H1 (cell line): ENCODE results near the gene SSTR4. TPM values are rescaled to one million over a fixed set of nuclear protein-coding genes. Genes with fewer than 3 reads are reported as not detected.

Experiments
- ATF2 ChIP-seq: IDR thresholded peaks from 2 replicates; pipeline ENCODE4 v1.6.1; 2012; ENCODE audit warnings: low read length, inconsistent platforms
- HDAC2 ChIP-seq, 2 experiments: fragments of 300-600 bp in 1 of 2; sonication (generic) in 1 of 2; IDR thresholded peaks; 2 replicates each; pipeline ENCODE4 v1.6.1; 2011 to 2012; ENCODE audit warnings: low read depth in 2 of 2, low read length in 2 of 2, mild to moderate bottlenecking in 2 of 2, moderate library complexity in 2 of 2, borderline replicate concordance in 1 of 2, inconsistent platforms in 1 of 2
- TCF12 ChIP-seq: IDR thresholded peaks from 2 replicates; pipeline ENCODE4 v1.6.1; 2011; ENCODE audit warnings: low read depth, mild to moderate bottlenecking, low read length
- ZNF274 ChIP-seq: IDR thresholded peaks from 2 replicates; pipeline ENCODE4 v1.7.0; 2012; ENCODE audit warnings: low read length, borderline replicate concordance; ENCODE audit errors: extremely low read depth
- polyA plus RNA-seq, 7 experiments: library from polyadenylated mRNA; depleted of rRNA in 3 of 7; stranded (reverse) in 5 of 7; unstranded in 2 of 7; fragments of >200 nt in 5 of 7; fragments of 200-250 nt in 2 of 7; gene quantifications; 1 replicate in 5 of 7; 2 replicates in 1 of 7; 4 replicates in 1 of 7; pipeline versions ENCODE4 v1.2.1 to v1.2.3, GENCODE V29; 2011 to 2013; ENCODE audit warnings: missing spikeins in 2 of 7, mixed read lengths in 2 of 7
- total RNA-seq: library from RNA; stranded (reverse); fragmentation: NEBNext Ultra II Directional; extraction: Animal tissue kit (Norgen Biotek cat#: 25700); gene quantifications from 2 replicates; pipeline ENCODE4 v1.2.1, GENCODE V29; 2021

SSTR4 gene
- total and polyA plus RNA-seq, 2 of the 8 experiments (the other 6 are each of a cell fraction or from before 2014, with no cell fraction given), result 0.05 TPM; not detected in 1

- TF ChIP-seq ATF2 (no peak), HDAC2 (IDR thresholded peaks at IDR 0.05; ENCODE audit: borderline replicate concordance in 1 of 2, low read depth in 2 of 2, low read length in 2 of 2) (no peak), ZNF274 (no peak), TCF12 (no peak)
- TF ChIP-seq, all 59 proteins: peak for 0
Observed at GRCh38 chr20:23046431-23046830, 11.3 kb downstream of the SSTR4 start (continued).
